LNCaP clone FGC (cell line): Measurements from ENCODE around the gene C5orf34.
"Not testable (repeated sequence)": the region's sequence is repeated elsewhere in the genome, so short reads cannot be mapped to it uniquely, and the experiment has no call there.

ENCODE experiments used
- DNase-seq: peaks from one replicate; pipeline ENCODE4 v3.0.0-alpha.2; 2011; ENCODE audit warnings: low read depth
- H3K4me3 ChIP-seq: 2 replicates; pipeline ENCODE4 v1.5.1; 2011; ENCODE audit warnings: mild to moderate bottlenecking, low read depth, low read length, control low read depth
- TF ChIP-seq, protein P1 (sequence below): IDR thresholded peaks from 2 replicates; pipeline ENCODE4 v1.5.1; 2012; ENCODE audit warnings: mild to moderate bottlenecking; ENCODE audit not compliant: control insufficient read depth, insufficient read depth; ENCODE audit errors: extremely low read depth

Gene C5orf34, protein sequence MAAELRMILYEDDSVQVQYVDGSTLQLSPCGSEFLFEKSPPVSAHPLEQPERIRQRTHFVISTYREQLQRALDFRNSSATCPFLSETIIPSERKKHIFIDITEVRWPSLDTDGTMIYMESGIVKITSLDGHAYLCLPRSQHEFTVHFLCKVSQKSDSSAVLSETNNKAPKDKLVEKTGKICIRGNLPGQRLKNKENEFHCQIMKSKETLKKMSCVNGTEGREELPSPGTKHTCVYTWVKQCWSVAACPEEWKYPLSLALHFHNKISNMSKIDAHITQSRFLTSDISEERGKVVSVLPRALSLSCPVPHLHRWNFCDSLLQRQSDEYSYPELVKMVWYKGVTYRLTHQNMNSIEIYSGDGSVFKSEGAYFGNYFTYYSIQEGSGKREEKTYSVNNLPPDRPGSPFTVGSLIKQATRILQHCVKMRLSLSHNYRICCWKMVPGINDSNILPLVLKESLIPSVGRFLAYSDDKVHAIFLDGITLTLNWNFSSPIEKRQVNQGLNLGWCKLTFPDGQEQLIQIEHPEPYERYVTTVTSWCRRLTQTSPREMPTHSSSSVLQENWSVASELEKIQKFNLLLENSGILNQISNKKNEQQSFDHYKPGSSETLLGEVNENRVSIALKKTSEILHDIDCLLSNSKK

GRCh38 chr5:43514816-43515677, at the start of gene C5orf34:
Gene C5orf34, minus strand, starts transcription at chr5:43515148. Its CDS starts 5,809 bp downstream, at chr5:43509339.
- peak within 1 kb of the TSS; percentile 92 for H3K4me3 ChIP-seq
- DNase-seq: peak; percentile 85
- TF ChIP-seq, protein P1, sequence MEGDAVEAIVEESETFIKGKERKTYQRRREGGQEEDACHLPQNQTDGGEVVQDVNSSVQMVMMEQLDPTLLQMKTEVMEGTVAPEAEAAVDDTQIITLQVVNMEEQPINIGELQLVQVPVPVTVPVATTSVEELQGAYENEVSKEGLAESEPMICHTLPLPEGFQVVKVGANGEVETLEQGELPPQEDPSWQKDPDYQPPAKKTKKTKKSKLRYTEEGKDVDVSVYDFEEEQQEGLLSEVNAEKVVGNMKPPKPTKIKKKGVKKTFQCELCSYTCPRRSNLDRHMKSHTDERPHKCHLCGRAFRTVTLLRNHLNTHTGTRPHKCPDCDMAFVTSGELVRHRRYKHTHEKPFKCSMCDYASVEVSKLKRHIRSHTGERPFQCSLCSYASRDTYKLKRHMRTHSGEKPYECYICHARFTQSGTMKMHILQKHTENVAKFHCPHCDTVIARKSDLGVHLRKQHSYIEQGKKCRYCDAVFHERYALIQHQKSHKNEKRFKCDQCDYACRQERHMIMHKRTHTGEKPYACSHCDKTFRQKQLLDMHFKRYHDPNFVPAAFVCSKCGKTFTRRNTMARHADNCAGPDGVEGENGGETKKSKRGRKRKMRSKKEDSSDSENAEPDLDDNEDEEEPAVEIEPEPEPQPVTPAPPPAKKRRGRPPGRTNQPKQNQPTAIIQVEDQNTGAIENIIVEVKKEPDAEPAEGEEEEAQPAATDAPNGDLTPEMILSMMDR: no peak

DNA sequence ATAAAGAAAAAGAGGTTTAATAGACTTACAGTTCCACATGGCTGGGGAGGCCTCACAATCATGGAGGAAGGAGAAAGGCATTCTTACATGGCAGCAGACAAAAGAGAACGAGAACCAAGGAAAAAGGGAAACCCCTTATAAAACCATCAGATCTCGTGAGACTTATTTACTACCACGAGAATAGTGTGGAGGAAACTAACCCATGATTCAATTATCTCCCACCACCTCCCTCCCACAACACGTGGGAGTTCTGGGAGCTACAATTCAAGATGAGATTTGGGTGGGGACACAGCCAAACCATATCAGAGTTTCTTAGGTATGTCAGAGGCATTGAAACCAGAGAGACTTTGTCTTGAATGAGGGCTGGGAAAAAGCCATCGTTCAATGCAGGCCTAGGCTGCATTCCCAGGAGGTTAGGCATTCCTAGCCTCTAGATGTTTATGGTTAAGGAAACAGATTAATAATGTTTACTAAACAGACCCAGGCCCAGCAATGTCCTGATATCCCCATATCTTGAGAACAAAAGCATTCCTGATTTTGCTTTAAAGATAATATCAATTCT, 49.4 kb upstream of the C5orf34 start:
- TF ChIP-seq, protein P1: no peak
- no peak overlapping the region for H3K4me3 ChIP-seq
- DNase-seq: no peak

GRCh38 chr5:43563321-43563720, 48.4 kb upstream of the C5orf34 start:
- H3K4me3 ChIP-seq: no peak overlapping the region
- TF ChIP-seq, protein P1: no peak
- DNase-seq: no peak

DNA sequence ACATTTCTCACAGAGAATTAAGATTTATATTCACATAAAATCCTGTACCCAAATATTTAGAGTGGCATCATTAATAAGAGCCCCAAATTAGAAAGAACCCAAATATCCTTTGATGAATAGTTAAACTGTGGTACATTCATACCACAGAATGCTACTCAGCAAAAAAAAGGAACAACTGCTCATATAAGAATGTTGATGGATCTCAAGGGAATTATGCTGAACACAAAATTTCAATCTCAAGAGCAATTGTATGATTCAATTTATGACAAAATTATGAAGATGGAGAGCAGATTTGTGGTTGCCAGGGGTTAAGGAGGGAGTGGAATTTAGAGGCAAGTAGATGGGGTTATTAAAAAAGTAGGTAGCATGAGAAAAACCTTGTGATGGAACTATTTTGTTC, 46.4 kb upstream of the C5orf34 start:
- H3K4me3 ChIP-seq: no peak overlapping the region
- TF ChIP-seq, protein P1: no peak
- DNase-seq: no peak

DNA sequence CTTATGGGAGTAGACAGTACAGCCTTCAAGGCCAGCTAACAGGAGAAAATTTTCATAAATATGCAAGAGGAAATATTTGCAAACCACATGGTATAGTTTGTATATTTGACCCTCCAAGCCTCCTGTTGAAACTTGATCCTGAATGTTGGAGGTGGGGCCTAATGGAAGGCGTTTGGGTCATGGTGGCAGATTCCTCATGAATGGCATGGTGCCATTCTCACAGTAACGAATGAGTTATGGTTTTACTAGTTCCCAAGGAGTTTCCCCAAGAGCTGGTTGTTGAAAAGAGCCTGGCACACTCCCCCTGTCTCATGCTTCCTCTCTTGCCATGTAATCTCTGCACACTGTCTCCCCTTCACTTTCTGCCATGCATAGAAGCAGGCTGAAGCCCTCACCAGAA, 45.2 kb upstream of the C5orf34 start:
- no peak for DNase-seq
- no peak overlapping the region for H3K4me3 ChIP-seq
- TF ChIP-seq, protein P1: no peak

- DNase-seq: peak; percentile 58
- H3K4me3 ChIP-seq: peak within 1 kb of the TSS; percentile 65
- TF ChIP-seq, protein P1: peak; percentile 64
Observed at GRCh38 chr5:43556857-43557542, 42.1 kb upstream of the C5orf34 start, which contains the start of gene PAIP1. Gene PAIP1, minus strand, starts transcription at chr5:43557077. Its CDS starts 231 bp downstream, at chr5:43556846.

DNA sequence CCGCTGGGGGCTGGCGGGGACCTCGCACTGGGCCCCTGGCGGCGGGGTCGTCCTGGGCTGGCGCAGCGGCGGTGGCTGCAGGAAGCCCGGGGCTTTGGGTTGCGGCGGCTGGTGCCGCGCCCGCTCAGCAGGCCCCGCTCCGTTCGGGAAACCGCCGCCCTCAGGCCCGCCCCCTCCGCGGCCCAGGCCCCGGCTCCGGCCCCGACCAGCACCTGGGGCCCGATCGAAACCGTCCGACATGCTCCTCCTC, 41.6 kb upstream of the C5orf34 start:
- not testable (repeated sequence) for DNase-seq
- H3K4me3 ChIP-seq: peak overlapping the region; percentile 65
